Keratinocyte (primary cell): ENCODE measurements around the gene TRPM3. TPM values are rescaled to one million over a fixed set of nuclear protein-coding genes. Genes with fewer than 3 reads are reported as not detected.

Source experiments
- DNase-seq: peaks from one replicate; pipeline ENCODE4 v3.0.0-alpha.2; 2011; ENCODE audit warnings: low read depth, missing footprints, low spot score
- FAIRE-seq: peaks from 2 replicates; lab custom pipeline; 2011; peaks lifted over from hg19 to GRCh38; lab: Jason Lieb, UNC
- H2AFZ ChIP-seq: 2 replicates; pipeline ENCODE4 v1.6.0; 2012; ENCODE audit warnings: low read length, control low read depth, inconsistent platforms; ENCODE audit not compliant: control insufficient read depth
- H3K27ac ChIP-seq: 2 replicates; pipeline ENCODE4 v1.5.1; 2011; ENCODE audit warnings: low read length; ENCODE audit not compliant: control insufficient read depth, insufficient read depth
- H3K27me3 ChIP-seq: 3 replicates; pipeline ENCODE4 v1.6.0; 2011; ENCODE audit warnings: low read length; ENCODE audit not compliant: control insufficient read depth, insufficient read depth; ENCODE audit errors: extremely low read depth
- H3K36me3 ChIP-seq, 2 experiments: 2 replicates in 1 of 2; 3 replicates in 1 of 2; pipeline ENCODE4 v1.5.1; 2011; ENCODE audit warnings: low read length in 2 of 2, mild to moderate bottlenecking in 1 of 2; ENCODE audit not compliant: control insufficient read depth in 2 of 2, insufficient read depth in 2 of 2; ENCODE audit errors: extremely low read depth in 1 of 2
- H3K4me1 ChIP-seq: 3 replicates; pipeline ENCODE4 v1.5.1; 2011; ENCODE audit warnings: low read length; ENCODE audit not compliant: control insufficient read depth, insufficient read depth; ENCODE audit errors: extremely low read depth
- H3K4me2 ChIP-seq: 3 replicates; pipeline ENCODE4 v1.6.0; 2011; ENCODE audit warnings: low read depth, low read length; ENCODE audit not compliant: control insufficient read depth, insufficient read depth; ENCODE audit errors: extremely low read depth
- H3K4me3 ChIP-seq, 3 experiments: fragments of 200-600 bp in 1 of 3; sonication (generic) in 1 of 3; 2 replicates in 2 of 3; 3 replicates in 1 of 3; pipeline ENCODE4 v1.5.1; 2011 to 2016; ENCODE audit warnings: low read length in 3 of 3, mild to moderate bottlenecking in 3 of 3, control low read depth in 2 of 3, inconsistent platforms in 1 of 3, low read depth in 1 of 3, mixed read lengths in 1 of 3, mixed run types in 1 of 3, moderate library complexity in 1 of 3; ENCODE audit not compliant: control insufficient read depth in 2 of 3, insufficient read depth in 2 of 3; ENCODE audit errors: extremely low read depth in 1 of 3
- H3K79me2 ChIP-seq: 2 replicates; pipeline ENCODE4 v1.6.0; 2012; ENCODE audit warnings: low read length; ENCODE audit not compliant: control insufficient read depth, insufficient read depth
- H3K9ac ChIP-seq: 3 replicates; pipeline ENCODE4 v1.6.0; 2011; ENCODE audit warnings: low read length; ENCODE audit not compliant: control insufficient read depth, insufficient read depth; ENCODE audit errors: extremely low read depth
- H3K9me1 ChIP-seq: 3 replicates; pipeline ENCODE4 v1.6.0; 2011; ENCODE audit warnings: low read length; ENCODE audit not compliant: control insufficient read depth, insufficient read depth; ENCODE audit errors: extremely low read depth
- H3K9me3 ChIP-seq: 2 replicates; pipeline ENCODE4 v1.5.1; 2012; ENCODE audit warnings: low read depth, low read length; ENCODE audit not compliant: control insufficient read depth
- H4K20me1 ChIP-seq: 3 replicates; pipeline ENCODE4 v1.6.0; 2011; ENCODE audit warnings: low read length; ENCODE audit not compliant: control insufficient read depth, insufficient read depth; ENCODE audit errors: extremely low read depth
- EZH2 ChIP-seq: IDR thresholded peaks from one replicate; pipeline ENCODE4 v1.6.1; 2012; ENCODE audit warnings: inconsistent platforms, mild to moderate bottlenecking, low read length, moderate library complexity
- dilution Hi-C: fragments of 300-500 bp; cut with MboI; formaldehyde crosslinking; loops from one replicate; pipeline ENCODE4 v1.7.0; 2020; ENCODE audit warnings: low sequenced_read_pairs; ENCODE audit not compliant: extremely low pct_ligation_motif_present
- polyA plus RNA-seq, 5 experiments: library from polyadenylated mRNA; depleted of rRNA in 3 of 5; stranded (reverse) in 3 of 5; stranded (forward) in 1 of 5; unstranded in 1 of 5; fragments of >200 nt; gene quantifications; 1 replicate in 1 of 5; 2 replicates in 3 of 5; 3 replicates in 1 of 5; pipeline versions ENCODE4 v1.2.1 to v1.2.3, GENCODE V29; 2011 to 2012; ENCODE audit warnings: missing spikeins in 2 of 5, low read depth in 1 of 5, low replicate concordance in 1 of 5
- TF ChIP-seq, protein P1 (sequence below), 3 experiments: IDR thresholded peaks in 1 of 3; conservative IDR thresholded peaks in 1 of 3; optimal IDR thresholded peaks in 1 of 3; 2 replicates in 2 of 3; 3 replicates in 1 of 3; pipeline versions ENCODE3 to v1.5.1; 2011; ENCODE audit warnings: low read length in 3 of 3, mild to moderate bottlenecking in 3 of 3, moderate library complexity in 2 of 3, control low read depth in 1 of 3, inconsistent platforms in 1 of 3; ENCODE audit not compliant: insufficient read depth in 2 of 3; ENCODE audit errors: extremely low read depth in 1 of 3

Gene TRPM3
- polyA plus RNA-seq, 1 donor (not counting 4 experiments of a cell fraction or from before 2014, with no cell fraction given) = 0.03 TPM

DNA sequence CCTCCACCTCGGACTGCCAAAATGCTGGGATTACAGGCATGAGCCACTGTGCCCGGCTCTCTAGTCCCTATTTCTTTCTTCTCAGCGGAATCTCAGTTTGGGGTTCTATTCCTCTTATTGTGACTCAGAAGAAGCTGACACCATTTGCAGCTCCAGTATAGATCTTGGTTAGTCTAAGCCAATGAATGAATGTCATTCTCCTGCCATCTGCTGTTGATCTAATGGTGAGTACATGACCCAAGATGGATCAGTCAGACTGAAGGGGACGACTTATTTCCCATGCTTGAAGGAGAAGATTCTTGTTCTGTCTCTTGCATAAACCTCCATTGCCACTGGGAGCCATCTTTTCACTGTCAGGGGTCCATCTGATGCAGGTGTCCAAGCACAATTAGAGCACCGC lies 630.9 kb downstream of the TRPM3 start:
- TF ChIP-seq EZH2 = no peak
- TF ChIP-seq, protein P1, sequence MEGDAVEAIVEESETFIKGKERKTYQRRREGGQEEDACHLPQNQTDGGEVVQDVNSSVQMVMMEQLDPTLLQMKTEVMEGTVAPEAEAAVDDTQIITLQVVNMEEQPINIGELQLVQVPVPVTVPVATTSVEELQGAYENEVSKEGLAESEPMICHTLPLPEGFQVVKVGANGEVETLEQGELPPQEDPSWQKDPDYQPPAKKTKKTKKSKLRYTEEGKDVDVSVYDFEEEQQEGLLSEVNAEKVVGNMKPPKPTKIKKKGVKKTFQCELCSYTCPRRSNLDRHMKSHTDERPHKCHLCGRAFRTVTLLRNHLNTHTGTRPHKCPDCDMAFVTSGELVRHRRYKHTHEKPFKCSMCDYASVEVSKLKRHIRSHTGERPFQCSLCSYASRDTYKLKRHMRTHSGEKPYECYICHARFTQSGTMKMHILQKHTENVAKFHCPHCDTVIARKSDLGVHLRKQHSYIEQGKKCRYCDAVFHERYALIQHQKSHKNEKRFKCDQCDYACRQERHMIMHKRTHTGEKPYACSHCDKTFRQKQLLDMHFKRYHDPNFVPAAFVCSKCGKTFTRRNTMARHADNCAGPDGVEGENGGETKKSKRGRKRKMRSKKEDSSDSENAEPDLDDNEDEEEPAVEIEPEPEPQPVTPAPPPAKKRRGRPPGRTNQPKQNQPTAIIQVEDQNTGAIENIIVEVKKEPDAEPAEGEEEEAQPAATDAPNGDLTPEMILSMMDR (optimal IDR thresholded peaks at IDR 0.05 in 1 of 3, IDR thresholded peaks at IDR 0.05 in 1 of 3, conservative IDR thresholded peaks at IDR 0.05 in 1 of 3; ENCODE audit: extremely low read depth in 1 of 3, insufficient read depth in 2 of 3, low read length in 3 of 3) = peak in 1 of 3 experiments; percentile 26

DNA sequence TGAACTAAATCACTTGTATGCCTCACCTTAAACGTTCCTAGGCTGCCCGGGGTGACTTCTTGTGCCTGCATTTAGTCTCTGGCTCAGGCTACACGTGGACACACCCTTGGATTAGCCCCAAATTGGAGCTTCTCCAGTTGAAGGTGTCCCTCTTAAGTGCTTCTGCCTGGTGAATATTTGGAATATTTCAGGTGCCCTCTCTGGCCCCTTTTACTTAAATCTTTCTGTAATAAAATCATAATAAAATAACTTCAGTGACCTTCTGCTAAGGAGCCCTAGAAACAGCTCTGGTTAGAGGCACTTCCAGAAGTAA lies 632.7 kb downstream of the TRPM3 start:
- no peaks in the 10 kb centered on the region for H3K9me1 ChIP-seq
- no peak overlapping the region for H2AFZ ChIP-seq
- no peak overlapping the region for H3K9ac ChIP-seq
- H3K4me3 ChIP-seq = no peak overlapping the region
- H3K9me3 ChIP-seq = no peaks in the 10 kb centered on the region
- H4K20me1 ChIP-seq = no peaks in the 10 kb centered on the region
- dilution Hi-C loops = no loop called here
- H3K79me2 ChIP-seq = no peaks in the 10 kb centered on the region
- H3K4me1 ChIP-seq = peaks cover 8% of the 10 kb centered on the region
- no peak for DNase-seq
- FAIRE-seq = no peak
- H3K36me3 ChIP-seq = no peaks in the 10 kb centered on the region
- H3K4me2 ChIP-seq = no peak overlapping the region
- no peak for TF ChIP-seq EZH2
- TF ChIP-seq, protein P1 (optimal IDR thresholded peaks at IDR 0.05 in 1 of 3, IDR thresholded peaks at IDR 0.05 in 1 of 3, conservative IDR thresholded peaks at IDR 0.05 in 1 of 3; ENCODE audit: extremely low read depth in 1 of 3, insufficient read depth in 2 of 3, low read length in 3 of 3) = no peak
- no peaks in the 10 kb centered on the region for H3K27me3 ChIP-seq
- no peak overlapping the region for H3K27ac ChIP-seq

More for the DNA sequence above, 630.9 kb downstream of the TRPM3 start:
- no peak overlapping the region for H3K4me3 ChIP-seq
- H3K36me3 ChIP-seq = no peaks in the 10 kb centered on the region
- no peak overlapping the region for H3K9ac ChIP-seq
- H3K79me2 ChIP-seq = no peaks in the 10 kb centered on the region
- H3K4me1 ChIP-seq = no peaks in the 10 kb centered on the region
- no peak overlapping the region for H3K27ac ChIP-seq
- dilution Hi-C loops = no loop called here
- no peaks in the 10 kb centered on the region for H4K20me1 ChIP-seq
- FAIRE-seq = no peak
- no peak overlapping the region for H2AFZ ChIP-seq
- H3K9me1 ChIP-seq = no peaks in the 10 kb centered on the region
- H3K27me3 ChIP-seq = peaks cover 5% of the 10 kb centered on the region
- no peaks in the 10 kb centered on the region for H3K9me3 ChIP-seq
- H3K4me2 ChIP-seq = no peak overlapping the region
- DNase-seq = no peak
